Ovary (tissue), 3 donors: ENCODE data around the gene DCBLD1.

ENCODE experiments used
- CTCF ChIP-seq, 3 donors: fragments of 450-650 bp in 2 of 3; fragments of 200-600 bp in 1 of 3; IDR thresholded peaks; one replicate each; pipeline versions ENCODE4 v1.5.1 to v1.8.0; 2016 to 2022; ENCODE audit warnings: antibody characterized with exemption in 3 of 3, mild to moderate bottlenecking in 1 of 3
- EP300 ChIP-seq: sonication (generic); formaldehyde crosslinking; IDR thresholded peaks from one replicate; pipeline ENCODE4 v1.6.1; 2017; ENCODE audit warnings: antibody characterized with exemption
- donor health status: DM: no; HTN: no; CAD: no.

GRCh38 chr6:117585647-117586046, 103.2 kb downstream of the DCBLD1 start:
- no peak for TF ChIP-seq EP300
- no peak for TF ChIP-seq CTCF (IDR thresholded peaks at IDR 0.05)
